HEK293 (cell line): ENCODE data around the gene FNDC8.
A peak's percentile ranks its signal among the peaks of the same experiment; 100 is the strongest.
"Not testable (repeated sequence)": the region's sequence is repeated elsewhere in the genome, so short reads cannot be mapped to it uniquely, and the experiment has no call there.

ENCODE experiments used
- CTCF ChIA-PET: fragments of 350-600 bp; formaldehyde crosslinking; extraction: SDS; loops from one replicate; lab custom pipeline; 2021; ENCODE audit warnings: antibody characterized with exemption; lab: Yijun Ruan, JAX
- POLR2A ChIA-PET: fragments of 300-600 bp; formaldehyde crosslinking; extraction: SDS; loops from one replicate; lab custom pipeline; 2020; ENCODE audit warnings: antibody characterized with exemption, inconsistent platforms; lab: Yijun Ruan, JAX
- H3K27ac ChIP-seq: fragments of 200-500 bp; sonication (Bioruptor generic); 2 replicates; pipeline ENCODE4 v1.5.1; 2014; ENCODE audit warnings: low read depth, low read length, control low read depth, inconsistent platforms; ENCODE audit errors: extremely low read depth
- H3K36me3 ChIP-seq, 2 experiments: fragments of 200-500 bp in 1 of 2; sonication (Bioruptor generic) in 1 of 2; 1 replicate in 1 of 2; 2 replicates in 1 of 2; pipeline ENCODE4 v1.5.1; 2014 to 2017; ENCODE audit warnings: inconsistent platforms in 2 of 2, low read length in 2 of 2; ENCODE audit not compliant: control insufficient read depth in 2 of 2, insufficient read depth in 1 of 2
- H3K4me1 ChIP-seq: fragments of 200-500 bp; sonication (Bioruptor generic); 2 replicates; pipeline ENCODE4 v1.5.1; 2014; ENCODE audit warnings: mild to moderate bottlenecking, low read length, inconsistent platforms; ENCODE audit not compliant: control insufficient read depth, insufficient read depth
- H3K4me3 ChIP-seq: 2 replicates; pipeline ENCODE4 v1.5.1; 2011; ENCODE audit warnings: low read depth, mild to moderate bottlenecking, control low read depth, low read length, moderate library complexity
- H3K9me3 ChIP-seq: fragments of 200-500 bp; sonication (Bioruptor generic); 2 replicates; pipeline ENCODE4 v1.5.1; 2014; ENCODE audit warnings: low read depth, low read length, inconsistent platforms; ENCODE audit not compliant: control insufficient read depth, insufficient read depth
- GFI1B ChIP-seq: fragments of 450-650 bp; formaldehyde crosslinking; IDR thresholded peaks from 2 replicates; pipeline ENCODE4 v1.5.1; 2016; ENCODE audit warnings: missing biosample characterization, missing genetic modification characterization
- MEIS1 ChIP-seq: sonication (generic); formaldehyde crosslinking; IDR thresholded peaks from 2 replicates; pipeline ENCODE4 v1.8.1; 2022; ENCODE audit warnings: missing genetic modification reagents, mild to moderate bottlenecking, borderline replicate concordance
- SETDB1 ChIP-seq: IDR thresholded peaks from one replicate; pipeline ENCODE4 v1.6.1; 2017; ENCODE audit warnings: mild to moderate bottlenecking, low read length, moderate library complexity, mixed read lengths; ENCODE audit not compliant: insufficient read length
- ZNF146 ChIP-seq: fragments of 450-650 bp; formaldehyde crosslinking; IDR thresholded peaks from 2 replicates; pipeline ENCODE4 v1.5.1; 2016; ENCODE audit warnings: missing biosample characterization, missing genetic modification characterization
- TF ChIP-seq, protein P1 (sequence below): fragments of 450-650 bp; formaldehyde crosslinking; optimal IDR thresholded peaks from 2 replicates; pipeline ENCODE3; 2016; ENCODE audit warnings: missing biosample characterization, mild to moderate bottlenecking, missing genetic modification characterization

Gene FNDC8

GRCh38 chr17:35176897-35177296 is 55.5 kb downstream of the FNDC8 start:
- ChIA-PET POLR2A (no interaction called here), CTCF (interaction anchor here (0.6 to 0.7 kb wide), 2 partner anchors 66 to 136 kb away, joined by 3 to 4 read pairs; partner anchors contain the start of gene SLFN5)
- no peak for TF ChIP-seq GFI1B (tag by site-specific recombination)
- TF ChIP-seq MEIS1 (CRISPR knock-in tag) = no peak
- TF ChIP-seq SETDB1 = no peak
- TF ChIP-seq, protein P1, sequence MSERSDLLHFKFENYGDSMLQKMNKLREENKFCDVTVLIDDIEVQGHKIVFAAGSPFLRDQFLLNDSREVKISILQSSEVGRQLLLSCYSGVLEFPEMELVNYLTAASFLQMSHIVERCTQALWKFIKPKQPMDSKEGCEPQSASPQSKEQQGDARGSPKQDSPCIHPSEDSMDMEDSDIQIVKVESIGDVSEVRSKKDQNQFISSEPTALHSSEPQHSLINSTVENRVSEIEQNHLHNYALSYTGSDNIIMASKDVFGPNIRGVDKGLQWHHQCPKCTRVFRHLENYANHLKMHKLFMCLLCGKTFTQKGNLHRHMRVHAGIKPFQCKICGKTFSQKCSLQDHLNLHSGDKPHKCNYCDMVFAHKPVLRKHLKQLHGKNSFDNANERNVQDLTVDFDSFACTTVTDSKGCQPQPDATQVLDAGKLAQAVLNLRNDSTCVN = no peak
- H3K9me3 ChIP-seq = no peaks in the 10 kb centered on the region
- H3K36me3 ChIP-seq = no peaks in the 10 kb centered on the region
- no peak overlapping the region for H3K4me3 ChIP-seq
- no peak overlapping the region for H3K27ac ChIP-seq
- no peaks in the 10 kb centered on the region for H3K4me1 ChIP-seq

- H3K9me3 ChIP-seq, CTCF ChIA-PET: not testable (repeated sequence)
Observed at GRCh38 chr17:35179379-35179778, 58.0 kb downstream of the FNDC8 start.

More at GRCh38 chr17:35179379-35179778, 58.0 kb downstream of the FNDC8 start:
- H3K4me3 ChIP-seq, H3K36me3 ChIP-seq, H3K4me1 ChIP-seq, H3K27ac ChIP-seq, POLR2A ChIA-PET: not testable (repeated sequence)
- TF ChIP-seq ZNF146 (tag by site-specific recombination) = peak; percentile 87
- TF ChIP-seq, all 188 proteins: peak for 1; not testable (repeated sequence) for 187
